PC-9 (cell line): Measurements from ENCODE around the gene NFKB1.

ENCODE experiments used
- CTCF ChIP-seq: fragments of 200-600 bp; sonication (generic); conservative IDR thresholded peaks from 2 replicates; pipeline ENCODE4 v1.6.1; 2017; ENCODE audit warnings: mixed run types, antibody characterized with exemption, mild to moderate bottlenecking, moderate library complexity
- EZH2 ChIP-seq: fragments of 200-600 bp; sonication (generic); IDR thresholded peaks from 2 replicates; pipeline ENCODE4 v1.8.0; 2017; ENCODE audit warnings: antibody characterized with exemption, low read depth

- TF ChIP-seq CTCF: no peak
- no peak for TF ChIP-seq EZH2
Observed at GRCh38 chr4:102599455-102599854, 98.3 kb downstream of the NFKB1 start.
